H9 (cell line): ENCODE results near the gene YTHDC2. TPM values are rescaled to one million over a fixed set of nuclear protein-coding genes. Genes with fewer than 3 reads are reported as not detected.

Source experiments
- DNase-seq: peaks from one replicate; pipeline ENCODE4 v3.0.0-alpha.2; 2017
- H2AFZ ChIP-seq: one replicate; pipeline ENCODE4 v1.6.1; 2013; ENCODE audit warnings: mild to moderate bottlenecking, low read length, control low read depth, moderate library complexity
- H2AK5ac ChIP-seq: 2 replicates; pipeline ENCODE4 v1.6.1; 2013; ENCODE audit warnings: low read length, control low read depth, mixed read lengths; ENCODE audit not compliant: insufficient read length
- H2BK120ac ChIP-seq: one replicate; pipeline ENCODE4 v1.6.1; 2013; ENCODE audit warnings: low read depth, mild to moderate bottlenecking, low read length, control low read depth, inconsistent platforms; ENCODE audit not compliant: poor library complexity, severe bottlenecking
- H2BK12ac ChIP-seq: 2 replicates; pipeline ENCODE4 v1.6.1; 2013; ENCODE audit warnings: low read length, control low read depth, mixed read lengths, low read depth; ENCODE audit not compliant: insufficient read length
- H2BK15ac ChIP-seq: 2 replicates; pipeline ENCODE4 v1.6.1; 2013; ENCODE audit warnings: low read depth, low read length, control low read depth
- H2BK20ac ChIP-seq: one replicate; pipeline ENCODE4 v1.6.1; 2013; ENCODE audit warnings: low read depth, mild to moderate bottlenecking, low read length, control low read depth, inconsistent platforms; ENCODE audit not compliant: poor library complexity, severe bottlenecking
- H2BK5ac ChIP-seq: 2 replicates; pipeline ENCODE4 v1.6.1; 2013; ENCODE audit warnings: low read length, control low read depth, mixed read lengths; ENCODE audit not compliant: insufficient read length
- H3K14ac ChIP-seq: 2 replicates; pipeline ENCODE4 v1.6.1; 2013; ENCODE audit warnings: low read length, control low read depth; ENCODE audit not compliant: insufficient read depth
- H3K18ac ChIP-seq: 2 replicates; pipeline ENCODE4 v1.6.1; 2013; ENCODE audit warnings: low read depth, mild to moderate bottlenecking, mixed read lengths, low read length, control low read depth; ENCODE audit not compliant: insufficient read length
- H3K23ac ChIP-seq: 2 replicates; pipeline ENCODE4 v1.6.1; 2013; ENCODE audit warnings: low read length, control low read depth, mixed read lengths, low read depth; ENCODE audit not compliant: insufficient read length
- H3K23me2 ChIP-seq: 2 replicates; pipeline ENCODE4 v1.6.1; 2013; ENCODE audit warnings: low read depth, mild to moderate bottlenecking, mixed read lengths, low read length, control low read depth; ENCODE audit not compliant: insufficient read length, poor library complexity, severe bottlenecking
- H3K27ac ChIP-seq: 2 replicates; pipeline ENCODE4 v1.5.1; 2013; ENCODE audit warnings: low read length, control low read depth, mixed read lengths, low read depth; ENCODE audit not compliant: insufficient read length
- H3K27me3 ChIP-seq: 2 replicates; pipeline ENCODE4 v1.6.1; 2013; ENCODE audit warnings: low read length, control low read depth, inconsistent platforms; ENCODE audit not compliant: insufficient read depth
- H3K4ac ChIP-seq: 2 replicates; pipeline ENCODE4 v1.6.1; 2013; ENCODE audit warnings: low read depth, mild to moderate bottlenecking, control low read depth, inconsistent platforms, low read length, moderate library complexity
- H3K4me1 ChIP-seq: 2 replicates; pipeline ENCODE4 v1.6.1; 2013; ENCODE audit warnings: low read length, control low read depth, inconsistent platforms; ENCODE audit not compliant: insufficient read depth
- H3K4me2 ChIP-seq: 2 replicates; pipeline ENCODE4 v1.6.1; 2013; ENCODE audit warnings: low read length, control low read depth, mixed read lengths; ENCODE audit not compliant: insufficient read length, insufficient read depth
- H3K56ac ChIP-seq: 2 replicates; pipeline ENCODE4 v1.6.1; 2013; ENCODE audit warnings: low read depth, mild to moderate bottlenecking, mixed read lengths, low read length, control low read depth; ENCODE audit not compliant: insufficient read length
- H3K79me1 ChIP-seq: 2 replicates; pipeline ENCODE4 v1.6.1; 2013; ENCODE audit warnings: low read depth, mild to moderate bottlenecking, moderate library complexity, low read length, control low read depth, inconsistent platforms; ENCODE audit not compliant: insufficient read depth, poor library complexity, severe bottlenecking
- H3K79me2 ChIP-seq: 2 replicates; pipeline ENCODE4 v1.6.1; 2013; ENCODE audit warnings: low read length, control low read depth, inconsistent platforms; ENCODE audit not compliant: insufficient read depth
- H3K9ac ChIP-seq: 2 replicates; pipeline ENCODE4 v1.6.1; 2013; ENCODE audit warnings: low read length, control low read depth, mixed read lengths; ENCODE audit not compliant: insufficient read length; ENCODE audit errors: extremely low read depth
- H3K9me3 ChIP-seq: one replicate; pipeline ENCODE4 v1.6.1; 2013; ENCODE audit warnings: low read depth, low read length, inconsistent platforms; ENCODE audit not compliant: control insufficient read depth
- H3T11ph ChIP-seq: one replicate; pipeline ENCODE4 v1.6.1; 2013; ENCODE audit warnings: mild to moderate bottlenecking, low read length, control low read depth, inconsistent platforms
- H4K20me1 ChIP-seq: one replicate; pipeline ENCODE4 v1.6.1; 2013; ENCODE audit not compliant: control insufficient read depth, insufficient read length, insufficient read depth
- H4K5ac ChIP-seq: 2 replicates; pipeline ENCODE4 v1.6.1; 2013; ENCODE audit warnings: low read depth, mild to moderate bottlenecking, mixed read lengths, low read length, control low read depth; ENCODE audit not compliant: insufficient read length
- H4K8ac ChIP-seq: replicated peaks from 2 replicates; pipeline ENCODE4 v1.6.1; 2013; ENCODE audit warnings: low read length, control low read depth, mixed read lengths, low read depth; ENCODE audit not compliant: insufficient read length
- H4K91ac ChIP-seq: 2 replicates; pipeline ENCODE4 v1.6.1; 2013; ENCODE audit warnings: low read depth, mild to moderate bottlenecking, moderate library complexity, mixed read lengths, low read length, control low read depth; ENCODE audit not compliant: insufficient read length
- H3K27ac Mint-ChIP-seq, 3 experiments: 2 replicates in 2 of 3; 3 replicates in 1 of 3; pipeline ENCODE4 v1.8.0; 2020 to 2021; ENCODE audit warnings: mixed read lengths in 3 of 3, mild to moderate bottlenecking in 1 of 3, moderate library complexity in 1 of 3
- H3K27me3 Mint-ChIP-seq: 2 replicates; pipeline ENCODE4 v1.8.0; 2021; ENCODE audit warnings: low read depth, mild to moderate bottlenecking, moderate library complexity, mixed read lengths
- H3K36me3 Mint-ChIP-seq, 3 experiments: 2 replicates in 2 of 3; 3 replicates in 1 of 3; pipeline ENCODE4 v1.8.0; 2020 to 2021; ENCODE audit warnings: low read depth in 3 of 3, mixed read lengths in 3 of 3; ENCODE audit not compliant: insufficient read depth in 1 of 3
- H3K4me1 Mint-ChIP-seq, 2 experiments: 2 replicates each; pipeline ENCODE4 v1.8.0; 2020; ENCODE audit warnings: mixed read lengths in 2 of 2
- H3K4me3 Mint-ChIP-seq, 2 experiments: 2 replicates in 1 of 2; 3 replicates in 1 of 2; pipeline ENCODE4 v1.8.0; 2020 to 2021; ENCODE audit warnings: mild to moderate bottlenecking in 2 of 2, mixed read lengths in 2 of 2, moderate library complexity in 1 of 2
- H3K9me3 Mint-ChIP-seq, 2 experiments: 2 replicates in 1 of 2; 3 replicates in 1 of 2; pipeline ENCODE4 v1.8.0; 2020; ENCODE audit warnings: mild to moderate bottlenecking in 2 of 2, mixed read lengths in 2 of 2, moderate library complexity in 1 of 2
- CTCF ChIP-seq: fragments of 200-600 bp; sonication (generic); conservative IDR thresholded peaks from 3 replicates; pipeline ENCODE4 v1.8.0; 2021; ENCODE audit warnings: antibody characterized with exemption, mild to moderate bottlenecking
- WGBS: extraction: QIAGEN DNeasy Blood & Tissue Kit; methylation state at CpG from one replicate; pipeline ENCODE4 v1.1.7; 2013; ENCODE audit warnings: missing lambda C conversion rate, low lambda C conversion rate, mixed read lengths; ENCODE audit not compliant: insufficient read length; ENCODE audit errors: extremely low coverage; 5-methylcytosine and 5-hydroxymethylcytosine counted together
- total RNA-seq: library from RNA; stranded (reverse); gene quantifications from 2 replicates; pipeline ENCODE4 v1.2.1, GENCODE V29; 2021

The YTHDC2 gene
- total RNA-seq, 1 experiment from 2014 or later, result 22.5 TPM

DNA sequence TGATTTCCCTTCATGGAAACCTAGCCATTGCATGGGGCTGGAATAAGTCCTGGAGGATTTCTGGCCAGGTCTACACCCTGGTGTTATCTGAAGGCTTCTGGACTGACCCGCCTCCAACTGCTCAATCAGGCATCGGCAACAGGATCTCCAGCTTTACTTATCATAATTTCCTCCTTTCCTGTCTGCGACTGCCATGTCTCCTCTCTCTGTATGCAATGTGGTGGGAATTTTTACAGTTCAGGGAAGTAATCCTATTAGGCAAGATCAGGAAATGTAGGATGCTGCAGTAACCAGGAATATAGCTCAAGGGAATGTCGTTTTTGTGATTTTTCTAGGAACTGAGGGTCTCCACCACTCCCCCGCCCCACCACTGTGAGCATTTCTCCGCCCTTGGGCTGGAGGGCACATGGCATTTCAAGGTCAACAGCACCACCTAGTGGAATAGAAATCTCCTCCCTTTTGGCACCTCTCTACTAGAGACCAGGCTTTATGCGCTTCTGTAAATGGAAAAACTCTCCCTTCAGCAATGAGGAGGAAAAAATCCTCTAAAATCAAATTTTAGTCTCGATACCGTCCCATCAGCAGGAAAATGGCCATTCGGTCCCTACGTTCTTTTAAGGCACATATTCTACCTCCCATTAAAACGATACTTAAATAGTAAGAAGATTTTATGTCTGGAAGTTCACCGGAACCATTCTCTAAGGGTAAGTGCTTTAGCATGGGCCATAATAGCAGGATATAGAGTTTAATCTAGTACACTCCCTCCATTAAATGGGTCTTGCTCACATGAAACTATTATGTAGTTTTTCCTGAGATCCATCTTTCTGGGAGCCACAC is 93.0 kb downstream of the YTHDC2 start:
- H3K27ac Mint-ChIP-seq, result peak overlapping the region in 1 of 3 experiments; percentile 30; a peak in 1 of 7 replicates
- peaks cover 22 to 32% of the 10 kb centered on the region in 2 experiments for H3K9me3 Mint-ChIP-seq
- H3K27me3 Mint-ChIP-seq, result no peaks in the 10 kb centered on the region
- H2BK12ac ChIP-seq, result no peak overlapping the region
- TF ChIP-seq CTCF, result peak; percentile 89
- H3K23me2 ChIP-seq, result no peaks in the 10 kb centered on the region
- no peak overlapping the region for H3K23ac ChIP-seq
- H2BK20ac ChIP-seq, result no peak overlapping the region
- H4K5ac ChIP-seq, result no peak overlapping the region
- H3K4me2 ChIP-seq, result no peak overlapping the region
- H3K4me1 Mint-ChIP-seq, result peaks cover 6 to 9% of the 10 kb centered on the region in 2 experiments
- no peaks in the 10 kb centered on the region; the same call in 1 of the 2 replicates for H3K4me1 ChIP-seq
- H3K4ac ChIP-seq, result no peak overlapping the region
- H2AK5ac ChIP-seq, result no peak overlapping the region
- no CpG with 5 or more reads among the region's 13 CpGs for WGBS
- H3K79me2 ChIP-seq, result no peaks in the 10 kb centered on the region; the same call in 1 of the 2 replicates
- H3K56ac ChIP-seq, result no peak overlapping the region
- no peak overlapping the region for H2BK15ac ChIP-seq
- DNase-seq, result peak; percentile 74
- no peak overlapping the region for H4K8ac ChIP-seq
- H4K91ac ChIP-seq, result no peak overlapping the region
- no peak overlapping the region for H3K14ac ChIP-seq
- no peaks in the 10 kb centered on the region for H4K20me1 ChIP-seq
- no peak overlapping the region for H3T11ph ChIP-seq
- H3K9me3 ChIP-seq, result no peaks in the 10 kb centered on the region
- H2BK5ac ChIP-seq, result no peak overlapping the region
- H3K27me3 ChIP-seq, result no peaks in the 10 kb centered on the region
- H3K79me1 ChIP-seq, result no peaks in the 10 kb centered on the region
- H3K4me3 Mint-ChIP-seq, result no peak overlapping the region; a peak in 1 of 5 replicates
- no peak overlapping the region for H3K9ac ChIP-seq
- H2BK120ac ChIP-seq, result no peak overlapping the region
- H3K18ac ChIP-seq, result no peak overlapping the region
- H2AFZ ChIP-seq, result peak overlapping the region; percentile 17
- peaks cover 6 to 18% (median 7%) of the 10 kb centered on the region in 3 experiments for H3K36me3 Mint-ChIP-seq
- H3K27ac ChIP-seq, result no peak overlapping the region
